Measurements from ENCODE around the gene CNTF. TPM values are rescaled to one million over a fixed set of nuclear protein-coding genes. Genes with fewer than 3 reads are reported as not detected.
A peak's percentile ranks its signal among the peaks of the same experiment; 100 is the strongest.

The CNTF gene
- total and polyA plus RNA-seq, 4 donors: 0.28 to 2.0 (median 1.0) TPM

DNA sequence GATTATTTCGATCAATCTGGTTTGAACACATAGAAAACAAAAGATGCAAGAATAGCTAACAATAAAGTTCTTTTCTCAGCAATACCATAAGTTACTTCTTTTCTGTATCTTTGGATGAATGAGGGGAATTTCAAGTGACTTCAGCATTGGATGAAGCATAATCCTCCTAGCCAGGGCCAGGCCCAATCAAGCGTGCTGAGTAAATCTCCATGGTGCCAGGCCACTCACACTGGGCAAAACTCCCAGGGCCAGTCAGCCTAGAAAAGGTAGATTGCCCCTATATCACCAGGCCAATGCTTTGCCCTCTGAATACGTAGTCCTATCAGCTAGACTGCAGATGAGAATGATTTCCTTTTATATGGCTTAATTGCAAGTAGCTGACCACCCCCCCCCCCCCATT lies 6.0 kb downstream of the CNTF start:
- Histone ChIP-seq H3K27me3 (ENCODE audit: control insufficient read depth in 3 of 3, insufficient read depth in 3 of 3, low read length in 2 of 3) (no peaks in the 10 kb centered on the region), H3K4me3 (no peak overlapping the region), H3K9me3 (ENCODE audit: control insufficient read depth in 4 of 4, insufficient read depth in 3 of 4, low read length in 3 of 4) (no peaks in the 10 kb centered on the region), H3K4me1 (ENCODE audit: control insufficient read depth in 5 of 5, insufficient read depth in 5 of 5, low read length in 5 of 5) (peaks cover 0 to 7% (median 0%) of the 10 kb centered on the region in 5 donors), H3K36me3 (ENCODE audit: control insufficient read depth in 4 of 4, insufficient read depth in 4 of 4, low read length in 4 of 4) (peaks cover 5 to 19% (median 12%) of the 10 kb centered on the region in 4 donors), H3K9ac (ENCODE audit: insufficient read depth in 1 of 2, low read length in 2 of 2) (no peak overlapping the region), H3K27ac (ENCODE audit: low read depth in 1 of 2, low read length in 1 of 2) (no peak overlapping the region)
- no peak for ATAC-seq (ENCODE audit: insufficient read depth, low FRiP score)
- DNase-seq: no peak
- TF ChIP-seq, protein P1, sequence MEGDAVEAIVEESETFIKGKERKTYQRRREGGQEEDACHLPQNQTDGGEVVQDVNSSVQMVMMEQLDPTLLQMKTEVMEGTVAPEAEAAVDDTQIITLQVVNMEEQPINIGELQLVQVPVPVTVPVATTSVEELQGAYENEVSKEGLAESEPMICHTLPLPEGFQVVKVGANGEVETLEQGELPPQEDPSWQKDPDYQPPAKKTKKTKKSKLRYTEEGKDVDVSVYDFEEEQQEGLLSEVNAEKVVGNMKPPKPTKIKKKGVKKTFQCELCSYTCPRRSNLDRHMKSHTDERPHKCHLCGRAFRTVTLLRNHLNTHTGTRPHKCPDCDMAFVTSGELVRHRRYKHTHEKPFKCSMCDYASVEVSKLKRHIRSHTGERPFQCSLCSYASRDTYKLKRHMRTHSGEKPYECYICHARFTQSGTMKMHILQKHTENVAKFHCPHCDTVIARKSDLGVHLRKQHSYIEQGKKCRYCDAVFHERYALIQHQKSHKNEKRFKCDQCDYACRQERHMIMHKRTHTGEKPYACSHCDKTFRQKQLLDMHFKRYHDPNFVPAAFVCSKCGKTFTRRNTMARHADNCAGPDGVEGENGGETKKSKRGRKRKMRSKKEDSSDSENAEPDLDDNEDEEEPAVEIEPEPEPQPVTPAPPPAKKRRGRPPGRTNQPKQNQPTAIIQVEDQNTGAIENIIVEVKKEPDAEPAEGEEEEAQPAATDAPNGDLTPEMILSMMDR (IDR thresholded peaks at IDR 0.05; ENCODE audit: control extremely low read depth, extremely low read depth): no peak
- WGBS, 2 donors: 84 to 94% methylated on average over 3 of the region's 3 CpGs

GRCh38 chr11:58629857-58630256 lies 7.4 kb downstream of the CNTF start:
- DNase-seq (peak in 2 of 3 donors; percentile 29 to 35), ATAC-seq (ENCODE audit: insufficient read depth, low FRiP score) (no peak)
- H3K9me3 ChIP-seq (ENCODE audit: control insufficient read depth in 4 of 4, insufficient read depth in 3 of 4, low read length in 3 of 4): no peaks in the 10 kb centered on the region
- H3K9ac ChIP-seq (ENCODE audit: insufficient read depth in 1 of 2, low read length in 2 of 2): no peak overlapping the region
- H3K4me3 ChIP-seq: no peak overlapping the region
- H3K27me3 ChIP-seq (ENCODE audit: control insufficient read depth in 3 of 3, insufficient read depth in 3 of 3, low read length in 2 of 3): no peaks in the 10 kb centered on the region
- 24 to 43% methylated on average over 2 of the region's 2 CpGs for WGBS, 2 donors
- H3K27ac ChIP-seq (ENCODE audit: low read depth in 1 of 2, low read length in 1 of 2): no peak overlapping the region
- peaks cover 0 to 7% (median 0%) of the 10 kb centered on the region in 5 donors for H3K4me1 ChIP-seq (ENCODE audit: control insufficient read depth in 5 of 5, insufficient read depth in 5 of 5, low read length in 5 of 5)
- peaks cover 0 to 13% (median 3%) of the 10 kb centered on the region in 4 donors for H3K36me3 ChIP-seq (ENCODE audit: control insufficient read depth in 4 of 4, insufficient read depth in 4 of 4, low read length in 4 of 4)
- TF ChIP-seq, protein P1 (IDR thresholded peaks at IDR 0.05; ENCODE audit: control extremely low read depth, extremely low read depth): peak; percentile 12

GRCh38 chr11:58631378-58631777 lies 8.9 kb downstream of the CNTF start:
- no peaks in the 10 kb centered on the region for H3K9me3 ChIP-seq (ENCODE audit: control insufficient read depth in 4 of 4, insufficient read depth in 3 of 4, low read length in 3 of 4)
- H3K4me3 ChIP-seq: no peak overlapping the region
- no peak overlapping the region for H3K9ac ChIP-seq (ENCODE audit: insufficient read depth in 1 of 2, low read length in 2 of 2)
- 90 to 92% methylated on average over 3 of the region's 3 CpGs for WGBS, 2 donors
- H3K4me1 ChIP-seq (ENCODE audit: control insufficient read depth in 5 of 5, insufficient read depth in 5 of 5, low read length in 5 of 5): peaks cover 0 to 7% (median 0%) of the 10 kb centered on the region in 5 donors
- H3K27me3 ChIP-seq (ENCODE audit: control insufficient read depth in 3 of 3, insufficient read depth in 3 of 3, low read length in 2 of 3): no peaks in the 10 kb centered on the region
- no peak overlapping the region for H3K27ac ChIP-seq (ENCODE audit: low read depth in 1 of 2, low read length in 1 of 2)
- H3K36me3 ChIP-seq (ENCODE audit: control insufficient read depth in 4 of 4, insufficient read depth in 4 of 4, low read length in 4 of 4): no peaks in the 10 kb centered on the region
- ATAC-seq (ENCODE audit: insufficient read depth, low FRiP score) (no peak), DNase-seq (no peak)
- TF ChIP-seq, protein P1 (IDR thresholded peaks at IDR 0.05; ENCODE audit: control extremely low read depth, extremely low read depth): no peak

DNA sequence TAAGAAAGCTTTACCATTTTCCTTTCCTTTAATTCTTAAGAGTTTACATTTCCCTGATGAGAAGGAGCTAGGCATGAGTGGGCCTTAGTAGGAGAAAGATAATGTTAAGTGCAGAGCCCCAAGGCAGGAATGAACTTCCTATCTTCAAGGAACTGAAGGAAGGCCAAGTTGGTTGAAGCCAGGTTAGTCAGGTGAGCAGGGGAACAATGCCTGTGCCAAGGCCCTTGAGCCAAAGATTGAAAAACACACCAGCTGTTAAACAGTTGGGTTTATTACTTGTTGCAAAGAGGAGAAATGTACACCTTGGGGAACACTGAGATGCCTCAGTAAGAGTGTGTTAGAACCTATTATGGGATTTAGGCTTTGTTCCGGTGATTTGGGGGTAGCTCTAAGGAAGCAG lies 10.0 kb downstream of the CNTF start:
- Histone ChIP-seq H3K9ac (ENCODE audit: insufficient read depth in 1 of 2, low read length in 2 of 2) (no peak overlapping the region), H3K4me3 (no peak overlapping the region), H3K36me3 (ENCODE audit: control insufficient read depth in 4 of 4, insufficient read depth in 4 of 4, low read length in 4 of 4) (no peaks in the 10 kb centered on the region), H3K27me3 (ENCODE audit: control insufficient read depth in 3 of 3, insufficient read depth in 3 of 3, low read length in 2 of 3) (no peaks in the 10 kb centered on the region), H3K4me1 (ENCODE audit: control insufficient read depth in 5 of 5, insufficient read depth in 5 of 5, low read length in 5 of 5) (peaks cover 0 to 3% (median 0%) of the 10 kb centered on the region in 5 donors), H3K27ac (ENCODE audit: low read depth in 1 of 2, low read length in 1 of 2) (no peak overlapping the region), H3K9me3 (ENCODE audit: control insufficient read depth in 4 of 4, insufficient read depth in 3 of 4, low read length in 3 of 4) (no peaks in the 10 kb centered on the region)
- TF ChIP-seq, protein P1 (IDR thresholded peaks at IDR 0.05; ENCODE audit: control extremely low read depth, extremely low read depth): no peak
- ATAC-seq (ENCODE audit: insufficient read depth, low FRiP score): no peak
- DNase-seq: no peak
- 96 to 99% methylated on average over 1 of the region's 1 CpG for WGBS, 2 donors

Data from lung (tissue), 12 donors.